Skeletal muscle tissue (tissue), 4 donors: ENCODE data around the gene ZKSCAN5. TPM values are rescaled to one million over a fixed set of nuclear protein-coding genes. Genes with fewer than 3 reads are reported as not detected.
A peak's percentile ranks its signal among the peaks of the same experiment; 100 is the strongest.

Source experiments
- H3K27ac ChIP-seq: one replicate; pipeline ENCODE4 v1.7.0; 2013; ENCODE audit warnings: mild to moderate bottlenecking, low read depth, low read length, inconsistent platforms
- H3K27me3 ChIP-seq, 3 donors: one replicate each; pipeline ENCODE4 v1.7.0; 2013; ENCODE audit warnings: low read length in 3 of 3; ENCODE audit not compliant: control insufficient read depth in 3 of 3, insufficient read depth in 3 of 3
- H3K36me3 ChIP-seq, 3 donors: one replicate each; pipeline ENCODE4 v1.7.0; 2013; ENCODE audit warnings: low read length in 3 of 3; ENCODE audit not compliant: control insufficient read depth in 3 of 3, insufficient read depth in 3 of 3
- H3K4me1 ChIP-seq, 3 donors: one replicate each; pipeline ENCODE4 v1.7.0; 2013; ENCODE audit warnings: low read length in 3 of 3, mild to moderate bottlenecking in 3 of 3; ENCODE audit not compliant: control insufficient read depth in 3 of 3, insufficient read depth in 3 of 3
- H3K4me3 ChIP-seq, 3 donors: one replicate each; pipeline ENCODE4 v1.7.0; 2013; ENCODE audit warnings: low read length in 3 of 3
- H3K9ac ChIP-seq, 3 donors: one replicate each; pipeline ENCODE4 v1.7.0; 2013; ENCODE audit warnings: low read length in 3 of 3, mild to moderate bottlenecking in 3 of 3, moderate library complexity in 2 of 3, low read depth in 1 of 3
- H3K9me3 ChIP-seq, 3 donors: one replicate each; pipeline ENCODE4 v1.7.0; 2013; ENCODE audit warnings: low read length in 3 of 3; ENCODE audit not compliant: control insufficient read depth in 3 of 3
- total RNA-seq: library from RNA; depleted of rRNA; stranded (reverse); fragments of >200 nt; gene quantifications from one replicate; pipeline ENCODE4 v1.2.3, GENCODE V29; 2014
- donor health status: Osteomylitis.

ZKSCAN5 gene
- total RNA-seq, 1 donor from 2014 or later = 8.9 TPM

GRCh38 chr7:99514050-99514449 lies 9.6 kb downstream of the ZKSCAN5 start:
- no peaks in the 10 kb centered on the region for H3K4me1 ChIP-seq
- no peak overlapping the region for H3K4me3 ChIP-seq
- H3K27me3 ChIP-seq = no peaks in the 10 kb centered on the region
- no peak overlapping the region for H3K27ac ChIP-seq
- no peak overlapping the region for H3K9ac ChIP-seq
- H3K9me3 ChIP-seq = no peaks in the 10 kb centered on the region
- H3K36me3 ChIP-seq = peaks cover 23 to 31% (median 26%) of the 10 kb centered on the region in 3 donors

- H3K4me3 ChIP-seq = no peak overlapping the region
- no peaks in the 10 kb centered on the region for H3K4me1 ChIP-seq
- H3K27me3 ChIP-seq = no peaks in the 10 kb centered on the region
- no peak overlapping the region for H3K27ac ChIP-seq
- H3K36me3 ChIP-seq = peaks cover 25 to 37% (median 32%) of the 10 kb centered on the region in 3 donors
- no peak overlapping the region for H3K9ac ChIP-seq
- H3K9me3 ChIP-seq = no peaks in the 10 kb centered on the region
These were observed 16.9 kb downstream of the ZKSCAN5 start for GRCh38 chr7:99521399-99521798.

GRCh38 chr7:99525713-99526440 lies 21.4 kb downstream of the ZKSCAN5 start:
- no peak overlapping the region for H3K27ac ChIP-seq
- H3K36me3 ChIP-seq = peaks cover 37 to 49% (median 41%) of the 10 kb centered on the region in 3 donors
- H3K4me3 ChIP-seq = no peak overlapping the region
- peaks cover 2 to 8% (median 7%) of the 10 kb centered on the region in 3 donors for H3K9me3 ChIP-seq
- no peak overlapping the region for H3K9ac ChIP-seq
- no peaks in the 10 kb centered on the region for H3K4me1 ChIP-seq
- H3K27me3 ChIP-seq = no peaks in the 10 kb centered on the region

DNA sequence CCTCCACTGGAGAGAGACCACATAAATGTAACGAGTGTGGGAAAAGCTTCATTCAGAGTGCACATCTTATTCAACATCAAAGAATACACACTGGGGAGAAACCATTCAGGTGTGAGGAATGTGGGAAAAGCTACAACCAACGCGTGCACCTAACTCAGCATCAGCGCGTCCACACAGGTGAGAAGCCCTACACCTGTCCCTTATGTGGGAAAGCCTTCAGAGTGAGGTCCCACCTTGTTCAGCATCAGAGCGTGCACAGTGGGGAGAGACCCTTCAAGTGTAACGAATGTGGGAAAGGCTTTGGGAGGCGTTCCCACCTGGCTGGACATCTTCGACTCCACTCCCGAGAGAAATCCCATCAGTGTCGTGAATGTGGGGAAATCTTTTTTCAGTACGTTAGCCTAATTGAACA lies 26.9 kb downstream of the ZKSCAN5 start:
- Histone ChIP-seq H3K4me3 (peak overlapping the region; percentile 15 to 52 (median 19)), H3K9me3 (peaks cover 30 to 35% (median 33%) of the 10 kb centered on the region in 3 donors), H3K27me3 (no peaks in the 10 kb centered on the region), H3K36me3 (peaks cover 51 to 62% (median 52%) of the 10 kb centered on the region in 3 donors), H3K27ac (no peak overlapping the region), H3K9ac (no peak overlapping the region), H3K4me1 (no peaks in the 10 kb centered on the region)

- peaks cover 21 to 35% (median 26%) of the 10 kb centered on the region in 3 donors for H3K36me3 ChIP-seq
These were observed 31.2 kb downstream of the ZKSCAN5 start for GRCh38 chr7:99535667-99536066.

DNA sequence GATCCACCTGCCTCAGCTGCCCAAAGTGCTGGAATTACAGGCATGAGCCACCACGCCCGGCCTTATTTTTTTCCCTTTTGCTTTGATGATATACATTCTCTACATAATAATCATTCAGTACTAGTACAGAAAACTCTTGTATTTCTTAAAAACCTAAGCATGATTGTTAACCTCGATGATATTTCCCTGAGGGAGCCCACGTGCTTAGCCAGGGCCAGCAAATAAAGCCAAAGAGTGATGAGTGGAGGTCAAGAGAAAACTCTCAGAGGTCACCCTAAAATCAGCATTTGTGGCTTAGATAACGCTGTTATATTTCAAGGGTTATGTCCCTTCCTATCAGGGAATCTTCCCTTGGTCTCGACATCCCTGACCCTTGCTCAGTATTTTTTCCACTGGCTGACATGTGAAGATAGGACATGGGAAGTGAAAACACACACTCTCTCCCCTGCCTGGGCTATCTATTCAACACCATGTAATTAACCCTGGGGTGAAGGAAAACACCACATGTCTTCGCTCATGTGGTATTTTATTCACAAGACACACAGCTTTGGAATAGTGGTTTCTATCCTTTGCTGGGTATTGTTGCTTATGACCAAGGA lies 34.9 kb downstream of the ZKSCAN5 start:
- Histone ChIP-seq H3K4me3 (no peak overlapping the region), H3K27ac (no peak overlapping the region), H3K9me3 (peaks cover 8 to 16% (median 11%) of the 10 kb centered on the region in 3 donors), H3K36me3 (peaks cover 0 to 8% (median 0%) of the 10 kb centered on the region in 3 donors), H3K9ac (no peak overlapping the region), H3K4me1 (no peaks in the 10 kb centered on the region), H3K27me3 (no peaks in the 10 kb centered on the region)

More at GRCh38 chr7:99535667-99536066, 31.2 kb downstream of the ZKSCAN5 start:
- Histone ChIP-seq H3K4me1 (no peaks in the 10 kb centered on the region), H3K27me3 (no peaks in the 10 kb centered on the region), H3K9ac (no peak overlapping the region), H3K4me3 (no peak overlapping the region), H3K27ac (no peak overlapping the region), H3K9me3 (peaks cover 28 to 42% (median 32%) of the 10 kb centered on the region in 3 donors)

DNA sequence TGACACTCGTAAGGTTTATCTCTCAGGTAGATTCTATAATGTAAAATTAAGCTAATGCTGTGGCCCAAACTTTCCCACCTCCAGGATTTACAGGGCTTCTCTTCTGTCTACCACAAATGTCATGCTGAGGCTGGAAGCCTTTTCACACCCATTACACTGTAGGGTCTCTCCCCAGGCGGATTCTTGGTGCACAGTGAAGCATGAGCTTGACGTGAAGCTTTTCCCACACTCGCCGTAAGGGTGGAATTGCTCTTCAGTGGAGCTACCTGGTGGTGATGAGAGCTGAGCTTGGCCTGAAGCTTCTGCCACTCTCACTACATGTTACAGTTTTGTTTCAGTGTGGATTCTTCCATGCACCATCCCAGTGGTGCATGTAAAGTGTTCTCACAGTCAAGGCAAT lies 36.1 kb downstream of the ZKSCAN5 start:
- H3K36me3 ChIP-seq = peaks cover 0 to 8% (median 0%) of the 10 kb centered on the region in 3 donors
- H3K4me1 ChIP-seq = no peaks in the 10 kb centered on the region
- no peak overlapping the region for H3K9ac ChIP-seq
- no peak overlapping the region for H3K27ac ChIP-seq
- peak overlapping the region in 1 of 3 donors; percentile 36 for H3K4me3 ChIP-seq
- H3K9me3 ChIP-seq = peaks cover 8 to 14% (median 11%) of the 10 kb centered on the region in 3 donors
- no peaks in the 10 kb centered on the region for H3K27me3 ChIP-seq

- Histone ChIP-seq H3K9me3 (peaks cover 8 to 11% (median 11%) of the 10 kb centered on the region in 3 donors), H3K27ac (no peak overlapping the region), H3K4me3 (no peak overlapping the region), H3K36me3 (peaks cover 0 to 8% (median 0%) of the 10 kb centered on the region in 3 donors), H3K4me1 (no peaks in the 10 kb centered on the region), H3K27me3 (no peaks in the 10 kb centered on the region), H3K9ac (no peak overlapping the region)
These were observed 36.8 kb downstream of the ZKSCAN5 start for GRCh38 chr7:99541212-99541611.

DNA sequence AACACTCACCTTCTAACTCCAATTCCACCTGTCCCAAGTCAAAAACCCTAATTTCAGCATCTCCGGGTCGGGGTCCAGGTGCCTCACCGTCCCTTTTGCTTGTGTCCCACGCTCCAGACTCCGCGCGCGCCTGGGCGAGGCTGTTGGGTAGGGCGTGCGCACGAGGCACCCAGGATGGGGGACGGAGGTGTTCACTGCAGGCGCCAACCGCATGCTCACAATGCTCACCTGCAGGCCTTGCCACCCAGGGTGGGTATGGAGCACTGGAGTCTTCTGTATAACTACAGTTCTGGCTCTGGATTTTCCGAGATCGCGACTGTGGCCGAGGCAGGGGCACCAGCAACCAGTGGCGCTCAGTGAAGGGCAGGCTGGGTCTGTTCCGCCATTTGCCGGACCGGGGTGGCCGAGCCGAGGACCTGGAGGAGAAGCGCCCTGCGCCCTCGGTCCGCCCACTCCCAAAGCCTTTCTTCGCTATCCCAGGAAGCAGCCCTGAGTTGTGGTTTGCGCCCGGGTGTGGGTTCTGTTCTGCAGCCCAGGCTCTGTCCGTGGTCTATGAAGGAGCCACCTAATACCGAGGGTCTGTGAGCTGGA lies 38.7 kb downstream of the ZKSCAN5 start:
- Histone ChIP-seq H3K9ac (no peak overlapping the region), H3K27me3 (no peaks in the 10 kb centered on the region), H3K36me3 (peaks cover 6 to 19% (median 11%) of the 10 kb centered on the region in 3 donors), H3K4me1 (no peaks in the 10 kb centered on the region), H3K4me3 (no peak overlapping the region), H3K9me3 (peaks cover 6 to 15% (median 6%) of the 10 kb centered on the region in 3 donors), H3K27ac (no peak overlapping the region)

GRCh38 chr7:99543916-99544315 lies 39.5 kb downstream of the ZKSCAN5 start:
- Histone ChIP-seq H3K4me1 (no peaks in the 10 kb centered on the region), H3K27me3 (no peaks in the 10 kb centered on the region), H3K4me3 (no peak overlapping the region), H3K9me3 (peaks cover 6 to 15% (median 6%) of the 10 kb centered on the region in 3 donors), H3K36me3 (peaks cover 8 to 21% (median 14%) of the 10 kb centered on the region in 3 donors), H3K9ac (no peak overlapping the region), H3K27ac (no peak overlapping the region)
